ENCODE data around the gene EZH2. TPM values are rescaled to one million over a fixed set of nuclear protein-coding genes. Genes with fewer than 3 reads are reported as not detected.

Gene EZH2
- 100 to 1,000 TPM; 115 to 118 TPM for total RNA-seq

- peak within 1 kb of the TSS; percentile 97 for H3K4me3 Mint-ChIP-seq
- ATAC-seq (no peak), DNase-seq (no peak)
- H3K4me1 Mint-ChIP-seq (ENCODE audit: low read depth): peaks cover 36% of the 10 kb centered on the region
- POLR2A ChIA-PET: interaction anchor here (0.6 to 3.2 kb wide), 12 partner anchors 10 to 101 kb away, joined by 3 to 59 read pairs (median 4); no protein-coding TSS in a partner anchor
- H3K27ac Mint-ChIP-seq: peak within 1 kb of the TSS; percentile 99
- CTCF ChIA-PET: interaction anchor here (1.1 to 2.0 kb wide), 4 partner anchors 28 to 79 kb away, joined by 4 to 26 read pairs (median 8); no protein-coding TSS in a partner anchor
- no peaks in the 10 kb centered on the region for H3K27me3 Mint-ChIP-seq (ENCODE audit: low read depth)
- no peaks in the 10 kb centered on the region for H3K9me3 Mint-ChIP-seq (ENCODE audit: insufficient read depth)
- H3K36me3 Mint-ChIP-seq (ENCODE audit: low read depth): peaks cover 29% of the 10 kb centered on the region
Measured at GRCh38 chr7:148884049-148884298, at the start of gene EZH2. Gene EZH2, minus strand, starts transcription at chr7:148884291. Its CDS starts 36,993 bp downstream, at chr7:148847298.

GRCh38 chr7:148931470-148931869 lies 47.4 kb upstream of the EZH2 start:
- Mint-ChIP-seq H3K4me1 (ENCODE audit: low read depth) (peaks cover 13% of the 10 kb centered on the region), H3K27ac (no peak overlapping the region), H3K27me3 (ENCODE audit: low read depth) (no peaks in the 10 kb centered on the region), H3K36me3 (ENCODE audit: low read depth) (peaks cover 8% of the 10 kb centered on the region), H3K9me3 (ENCODE audit: insufficient read depth) (no peaks in the 10 kb centered on the region), H3K4me3 (no peak overlapping the region)
- DNase-seq (no peak), ATAC-seq (no peak)
- ChIA-PET POLR2A (interaction anchor here (0.6 to 1.3 kb wide), 5 partner anchors 8 to 96 kb away, joined by 3 to 4 read pairs (median 3); no protein-coding TSS in a partner anchor), CTCF (interaction anchor here (1.0 to 2.1 kb wide), 4 partner anchors 10 to 135 kb away, joined by 3 to 12 read pairs (median 4); no protein-coding TSS in a partner anchor)

- no peak for DNase-seq
- Mint-ChIP-seq H3K27me3 (ENCODE audit: low read depth) (no peaks in the 10 kb centered on the region), H3K4me1 (ENCODE audit: low read depth) (peaks cover 18% of the 10 kb centered on the region), H3K27ac (no peak overlapping the region), H3K9me3 (ENCODE audit: insufficient read depth) (no peaks in the 10 kb centered on the region), H3K4me3 (no peak overlapping the region), H3K36me3 (ENCODE audit: low read depth) (peaks cover 8% of the 10 kb centered on the region)
- ChIA-PET CTCF (interaction anchor here (1.0 to 2.1 kb wide), 2 partner anchors 12 to 136 kb away, joined by 3 to 12 read pairs; no protein-coding TSS in a partner anchor), POLR2A (interaction anchor here (1.0 to 1.1 kb wide), 2 partner anchors 9 to 12 kb away, joined by 3 read pairs; no protein-coding TSS in a partner anchor)
- ATAC-seq: no peak
Measured at GRCh38 chr7:148930335-148930734, 46.2 kb upstream of the EZH2 start.

- ATAC-seq (no peak), DNase-seq (no peak)
- CTCF ChIA-PET: no interaction called here
- no peaks in the 10 kb centered on the region for H3K27me3 Mint-ChIP-seq (ENCODE audit: low read depth)
- no peak overlapping the region for H3K4me3 Mint-ChIP-seq
- H3K36me3 Mint-ChIP-seq (ENCODE audit: low read depth): peaks cover 5% of the 10 kb centered on the region
- H3K9me3 Mint-ChIP-seq (ENCODE audit: insufficient read depth): no peaks in the 10 kb centered on the region
- POLR2A ChIA-PET: no interaction called here
- H3K4me1 Mint-ChIP-seq (ENCODE audit: low read depth): peaks cover 18% of the 10 kb centered on the region
- no peak overlapping the region for H3K27ac Mint-ChIP-seq
Measured at GRCh38 chr7:148929176-148929575, 45.1 kb upstream of the EZH2 start.

- no peaks in the 10 kb centered on the region for H3K9me3 Mint-ChIP-seq (ENCODE audit: insufficient read depth)
- H3K27ac Mint-ChIP-seq: no peak overlapping the region
- CTCF ChIA-PET: interaction anchor here (0.7 to 1.0 kb wide), 2 partner anchors 14 to 71 kb away, joined by 3 read pairs; no protein-coding TSS in a partner anchor
- POLR2A ChIA-PET: no interaction called here
- no peaks in the 10 kb centered on the region for H3K27me3 Mint-ChIP-seq (ENCODE audit: low read depth)
- ATAC-seq: no peak
- peaks cover 23% of the 10 kb centered on the region for H3K4me1 Mint-ChIP-seq (ENCODE audit: low read depth)
- H3K36me3 Mint-ChIP-seq (ENCODE audit: low read depth): peaks cover 4% of the 10 kb centered on the region
- H3K4me3 Mint-ChIP-seq: no peak overlapping the region
- no peak for DNase-seq
Measured at GRCh38 chr7:148927123-148928045, 43.3 kb upstream of the EZH2 start.

GRCh38 chr7:148925836-148926235 lies 41.7 kb upstream of the EZH2 start:
- H3K4me3 Mint-ChIP-seq: no peak overlapping the region
- no peak for ATAC-seq
- ChIA-PET CTCF (no interaction called here), POLR2A (no interaction called here)
- peaks cover 38% of the 10 kb centered on the region for H3K4me1 Mint-ChIP-seq (ENCODE audit: low read depth)
- H3K9me3 Mint-ChIP-seq (ENCODE audit: insufficient read depth): no peaks in the 10 kb centered on the region
- no peaks in the 10 kb centered on the region for H3K27me3 Mint-ChIP-seq (ENCODE audit: low read depth)
- DNase-seq: no peak
- no peak overlapping the region for H3K27ac Mint-ChIP-seq
- H3K36me3 Mint-ChIP-seq (ENCODE audit: low read depth): peaks cover 4% of the 10 kb centered on the region

GRCh38 chr7:148924011-148924410 lies 39.9 kb upstream of the EZH2 start:
- Mint-ChIP-seq H3K36me3 (ENCODE audit: low read depth) (peaks cover 2% of the 10 kb centered on the region), H3K27me3 (ENCODE audit: low read depth) (no peaks in the 10 kb centered on the region), H3K9me3 (ENCODE audit: insufficient read depth) (no peaks in the 10 kb centered on the region), H3K4me3 (no peak overlapping the region), H3K27ac (no peak overlapping the region), H3K4me1 (ENCODE audit: low read depth) (peaks cover 45% of the 10 kb centered on the region)
- ATAC-seq (no peak), DNase-seq (no peak)
- ChIA-PET CTCF (interaction anchor here (0.8 to 1.7 kb wide), 5 partner anchors 10 to 20 kb away, joined by 3 to 6 read pairs (median 3); no protein-coding TSS in a partner anchor), POLR2A (interaction anchor here (0.9 to 1.6 kb wide), 2 partner anchors 10 to 41 kb away, joined by 3 to 5 read pairs; partner anchors contain the start of gene EZH2)

GRCh38 chr7:148921806-148922205 lies 37.7 kb upstream of the EZH2 start:
- H3K9me3 Mint-ChIP-seq (ENCODE audit: insufficient read depth): no peaks in the 10 kb centered on the region
- peak overlapping the region; percentile 53 for H3K27ac Mint-ChIP-seq
- POLR2A ChIA-PET: no interaction called here
- H3K4me3 Mint-ChIP-seq: no peak overlapping the region
- no peak for DNase-seq
- peaks cover 2% of the 10 kb centered on the region for H3K36me3 Mint-ChIP-seq (ENCODE audit: low read depth)
- H3K27me3 Mint-ChIP-seq (ENCODE audit: low read depth): no peaks in the 10 kb centered on the region
- ATAC-seq: no peak
- H3K4me1 Mint-ChIP-seq (ENCODE audit: low read depth): peaks cover 39% of the 10 kb centered on the region
- CTCF ChIA-PET: no interaction called here

- DNase-seq (no peak), ATAC-seq (peak; percentile 55)
- H3K27me3 Mint-ChIP-seq (ENCODE audit: low read depth): no peaks in the 10 kb centered on the region
- CTCF ChIA-PET: interaction anchor here (1.0 kb wide), 1 partner anchor 21 kb away, joined by 3 read pairs; no protein-coding TSS in a partner anchor
- peaks cover 42% of the 10 kb centered on the region for H3K4me1 Mint-ChIP-seq (ENCODE audit: low read depth)
- H3K27ac Mint-ChIP-seq: peak overlapping the region; percentile 53
- peaks cover 2% of the 10 kb centered on the region for H3K36me3 Mint-ChIP-seq (ENCODE audit: low read depth)
- H3K9me3 Mint-ChIP-seq (ENCODE audit: insufficient read depth): no peaks in the 10 kb centered on the region
- H3K4me3 Mint-ChIP-seq: no peak overlapping the region
- POLR2A ChIA-PET: interaction anchor here (1.1 kb wide), 1 partner anchor 20 kb away, joined by 5 read pairs; no protein-coding TSS in a partner anchor
Measured at GRCh38 chr7:148921189-148921588, 37.1 kb upstream of the EZH2 start.

GRCh38 chr7:148919859-148920258 lies 35.8 kb upstream of the EZH2 start:
- H3K27me3 Mint-ChIP-seq (ENCODE audit: low read depth): no peaks in the 10 kb centered on the region
- no peak for ATAC-seq
- no peaks in the 10 kb centered on the region for H3K9me3 Mint-ChIP-seq (ENCODE audit: insufficient read depth)
- CTCF ChIA-PET: interaction anchor here (0.8 to 1.1 kb wide), 3 partner anchors 21 to 73 kb away, joined by 3 to 4 read pairs (median 3); no protein-coding TSS in a partner anchor
- H3K4me3 Mint-ChIP-seq: no peak overlapping the region
- no peak for DNase-seq
- peaks cover 3% of the 10 kb centered on the region for H3K36me3 Mint-ChIP-seq (ENCODE audit: low read depth)
- no peak overlapping the region for H3K27ac Mint-ChIP-seq
- peaks cover 45% of the 10 kb centered on the region for H3K4me1 Mint-ChIP-seq (ENCODE audit: low read depth)
- POLR2A ChIA-PET: no interaction called here

- Mint-ChIP-seq H3K36me3 (ENCODE audit: low read depth) (peaks cover 3% of the 10 kb centered on the region), H3K9me3 (ENCODE audit: insufficient read depth) (no peaks in the 10 kb centered on the region), H3K4me3 (no peak overlapping the region), H3K27ac (no peak overlapping the region), H3K27me3 (ENCODE audit: low read depth) (no peaks in the 10 kb centered on the region), H3K4me1 (ENCODE audit: low read depth) (peaks cover 57% of the 10 kb centered on the region)
- POLR2A ChIA-PET: no interaction called here
- DNase-seq: no peak
- no peak for ATAC-seq
- CTCF ChIA-PET: no interaction called here
Measured at GRCh38 chr7:148918058-148918596, 34.0 kb upstream of the EZH2 start.

GRCh38 chr7:148916186-148916585 lies 32.1 kb upstream of the EZH2 start:
- Mint-ChIP-seq H3K4me1 (ENCODE audit: low read depth) (peaks cover 63% of the 10 kb centered on the region), H3K4me3 (no peak overlapping the region), H3K36me3 (ENCODE audit: low read depth) (peaks cover 5% of the 10 kb centered on the region), H3K27me3 (ENCODE audit: low read depth) (no peaks in the 10 kb centered on the region), H3K9me3 (ENCODE audit: insufficient read depth) (no peaks in the 10 kb centered on the region), H3K27ac (peak overlapping the region; percentile 27)
- CTCF ChIA-PET: no interaction called here
- DNase-seq (no peak), ATAC-seq (no peak)
- POLR2A ChIA-PET: interaction anchor here (0.7 to 6.7 kb wide), 5 partner anchors 15 to 51 kb away, joined by 3 to 59 read pairs (median 4); partner anchors contain the start of gene EZH2

All from activated CD8-positive, alpha-beta T cell treated with anti-CD3 and anti-CD28 coated beads, Interleukin-2, amount 10 ng/mL, durations not matched to agents 7 days and 5 days (primary cell).